Right renal pelvis (tissue), 4 donors: Measurements from ENCODE around the gene FBXL13. TPM values are rescaled to one million over a fixed set of nuclear protein-coding genes. Genes with fewer than 3 reads are reported as not detected.
A peak's percentile ranks its signal among the peaks of the same experiment; 100 is the strongest.
"Not testable (repeated sequence)": the region's sequence is repeated elsewhere in the genome, so short reads cannot be mapped to it uniquely, and the experiment has no call there.

Source experiments
- DNase-seq, 4 donors: peaks; one replicate each; pipeline ENCODE4 v3.0.0-alpha.2; 2013; ENCODE audit warnings: low read depth in 4 of 4, low spot score in 3 of 4, missing footprints in 1 of 4
- polyA plus RNA-seq, 4 donors: library from polyadenylated mRNA; unstranded; fragments of 120-200 nt; gene quantifications; one replicate each; pipeline ENCODE4 v1.2.1, GENCODE V29; 2013; ENCODE audit not compliant: insufficient read length in 4 of 4

The FBXL13 gene
- polyA plus RNA-seq, 4 donors: 2.0 to 3.7 (median 2.9) TPM

- DNase-seq: no peak
Observed at GRCh38 chr7:103031024-103031423, 43.6 kb downstream of the FBXL13 start.

DNA sequence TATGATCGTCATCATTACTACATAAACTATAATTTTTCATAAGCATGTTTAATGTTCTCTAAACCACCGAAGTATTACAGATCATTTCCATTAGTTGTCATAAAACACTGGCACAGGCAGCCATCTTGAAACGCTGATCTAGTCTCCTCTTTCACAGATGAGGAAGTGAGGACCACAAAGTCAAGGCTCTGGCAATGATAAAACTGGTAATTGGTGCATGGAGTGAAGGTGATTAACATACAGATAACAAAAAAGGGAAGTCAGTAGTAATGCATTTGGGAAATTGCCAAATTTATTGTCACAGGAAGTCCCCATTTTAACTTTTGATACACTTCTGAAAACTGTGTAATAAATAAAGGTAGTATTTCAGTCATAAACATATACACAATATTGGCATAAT is 49.3 kb downstream of the FBXL13 start:
- DNase-seq: no peak

DNA sequence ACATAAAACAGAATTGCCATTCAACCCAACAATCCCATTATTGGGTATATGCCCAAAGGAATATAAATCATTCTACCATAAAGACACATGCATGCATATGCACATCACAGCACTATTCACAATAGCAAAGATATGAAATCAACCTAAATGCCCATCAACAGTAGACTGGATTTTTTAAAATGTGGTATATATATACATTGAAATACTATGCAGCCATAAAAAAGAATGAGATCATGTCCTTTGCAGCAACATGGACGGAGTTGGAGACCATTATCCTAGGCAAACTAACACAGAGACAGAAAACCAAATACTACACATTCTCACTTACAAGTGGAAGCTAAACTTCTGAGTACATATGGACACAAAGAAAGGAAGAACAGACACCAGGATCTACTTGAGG is 51.0 kb downstream of the FBXL13 start:
- not testable (repeated sequence) for DNase-seq

GRCh38 chr7:103021490-103021889 is 53.1 kb downstream of the FBXL13 start:
- not testable (repeated sequence) for DNase-seq

DNA sequence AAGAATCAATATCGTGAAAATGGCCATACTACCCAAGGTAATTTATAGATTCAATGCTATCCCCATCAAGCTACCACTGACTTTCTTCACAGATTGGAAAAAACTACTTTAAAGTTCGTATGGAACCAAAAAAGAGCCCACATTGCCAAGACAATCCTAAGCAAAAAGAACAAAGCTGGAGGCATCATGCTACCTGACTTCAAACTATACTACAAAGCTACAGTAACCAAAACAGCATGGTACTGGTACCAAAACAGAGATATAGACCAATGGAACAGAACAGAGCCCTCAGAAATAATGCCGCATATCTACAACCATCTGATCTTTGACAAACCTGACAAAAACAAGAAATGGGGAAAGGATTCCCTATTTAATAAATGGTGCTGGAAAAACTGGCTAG is 53.7 kb downstream of the FBXL13 start:
- DNase-seq: not testable (repeated sequence)

DNA sequence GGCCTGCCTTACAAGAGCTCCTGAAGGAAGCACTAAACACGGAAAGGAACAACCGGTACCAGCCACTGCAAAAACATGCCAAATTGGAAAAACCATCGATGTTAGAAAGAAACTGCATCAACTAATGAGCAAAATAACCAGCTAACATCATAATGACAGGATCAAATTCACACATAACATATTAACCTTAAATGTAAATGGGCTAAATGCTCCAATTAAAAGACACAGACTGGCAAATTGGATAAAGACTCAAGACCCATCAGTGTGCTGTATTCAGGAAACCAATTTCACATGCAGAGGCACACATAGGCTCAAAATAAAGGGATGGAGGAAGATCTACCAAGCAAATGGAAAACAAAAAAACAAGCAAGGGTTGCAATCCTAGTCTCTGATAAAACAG is 56.3 kb downstream of the FBXL13 start:
- not testable (repeated sequence) for DNase-seq

DNA sequence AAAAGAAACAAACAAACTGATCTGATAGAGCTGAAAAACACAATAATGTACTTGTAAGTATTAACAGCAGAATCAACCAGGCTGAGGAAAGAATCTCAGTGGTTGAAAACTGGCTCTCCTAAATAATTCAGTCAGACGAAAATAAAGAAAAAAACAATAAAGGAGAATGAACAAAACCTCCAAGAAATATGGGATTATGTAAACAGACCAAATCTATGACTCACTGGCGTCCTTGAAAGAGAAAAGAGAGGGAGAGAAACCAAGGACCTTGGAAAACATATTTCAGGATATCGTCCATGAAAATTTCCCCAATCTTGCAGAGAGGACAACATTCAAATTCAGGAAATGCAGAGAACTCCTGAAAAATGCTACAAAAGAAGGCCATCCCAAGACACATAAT is 62.9 kb downstream of the FBXL13 start:
- DNase-seq: no peak

- DNase-seq: no peak
Observed at GRCh38 chr7:103010211-103010610, 64.4 kb downstream of the FBXL13 start.

- DNase-seq: no peak
Observed at GRCh38 chr7:103009466-103010185, 65.0 kb downstream of the FBXL13 start.

DNA sequence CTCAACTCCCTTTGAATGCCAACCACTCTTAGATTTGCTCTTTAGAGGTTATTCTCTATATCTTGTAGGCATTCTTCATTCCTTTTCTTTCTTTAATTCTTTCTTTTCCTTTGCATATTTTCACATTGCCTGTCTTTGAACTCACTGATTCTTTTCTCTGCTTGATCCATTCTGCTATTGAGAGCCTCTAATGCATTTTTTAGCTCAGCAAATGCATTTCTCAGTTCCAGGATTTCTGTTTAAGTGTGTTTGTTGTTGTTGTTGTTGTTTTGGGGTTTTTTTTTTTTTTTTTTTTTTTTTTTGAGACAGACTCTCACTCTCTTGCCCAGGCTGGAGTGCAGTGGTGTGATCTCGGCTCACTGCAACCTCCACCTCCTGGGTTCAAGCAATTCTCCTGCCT is 71.6 kb downstream of the FBXL13 start:
- DNase-seq: no peak

DNA sequence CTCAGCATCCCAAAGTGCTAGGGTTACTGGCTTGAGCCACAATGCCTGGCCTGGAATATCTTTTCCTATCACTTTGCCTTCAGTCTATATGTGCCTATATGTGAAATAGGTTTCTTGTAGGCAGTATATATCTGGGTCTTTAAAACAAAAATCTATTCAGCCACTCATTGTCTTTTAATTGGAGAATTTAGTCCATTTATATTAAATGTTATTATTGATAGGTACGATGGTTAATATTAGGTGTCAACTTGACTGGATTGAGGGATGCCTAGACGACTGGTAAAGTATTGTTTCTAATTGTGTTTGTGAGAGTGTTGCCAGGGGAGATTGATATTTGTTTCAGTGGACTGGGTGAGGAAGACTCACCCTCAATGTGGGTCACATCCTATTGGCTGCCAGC is 73.4 kb downstream of the FBXL13 start:
- DNase-seq: no peak

DNA sequence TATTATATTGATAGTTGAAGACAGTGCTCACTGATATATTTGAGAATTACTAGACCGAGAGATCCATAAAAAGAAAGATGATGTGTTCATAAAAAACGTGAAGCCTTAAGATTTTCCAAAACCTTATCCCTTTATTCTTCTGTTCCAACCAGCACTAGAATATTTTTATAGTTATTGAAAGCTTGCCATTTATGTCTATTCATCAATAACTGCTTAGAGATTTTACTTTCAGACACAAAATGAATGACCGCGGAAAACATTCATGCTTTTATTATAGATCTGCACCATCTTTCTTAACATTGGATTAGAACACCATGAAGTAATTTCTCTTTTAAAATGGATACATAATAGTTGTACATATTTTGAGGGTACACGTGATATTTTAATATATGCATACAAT is 77.6 kb downstream of the FBXL13 start:
- DNase-seq: no peak

DNA sequence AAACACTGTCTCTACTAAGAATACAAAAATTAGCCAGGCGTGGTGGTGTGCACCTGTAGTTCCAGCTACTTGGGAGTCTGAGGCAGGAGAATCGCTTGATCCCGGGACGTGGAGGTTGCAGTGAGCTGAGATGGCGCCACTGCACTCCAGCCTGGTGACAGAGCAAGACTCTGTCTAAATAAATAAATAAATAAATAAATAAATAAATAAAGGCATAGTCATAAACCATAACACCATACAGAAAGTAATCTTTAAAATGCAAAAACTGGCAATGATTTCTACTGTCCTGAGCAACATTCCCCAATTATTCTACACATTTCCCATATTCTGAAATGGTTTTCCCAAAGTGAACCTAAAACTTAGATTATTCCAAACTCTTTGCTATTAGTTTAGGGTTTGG is 79.0 kb downstream of the FBXL13 start:
- DNase-seq: not testable (repeated sequence)

GRCh38 chr7:102994567-102994966 is 80.0 kb downstream of the FBXL13 start:
- DNase-seq: no peak

DNA sequence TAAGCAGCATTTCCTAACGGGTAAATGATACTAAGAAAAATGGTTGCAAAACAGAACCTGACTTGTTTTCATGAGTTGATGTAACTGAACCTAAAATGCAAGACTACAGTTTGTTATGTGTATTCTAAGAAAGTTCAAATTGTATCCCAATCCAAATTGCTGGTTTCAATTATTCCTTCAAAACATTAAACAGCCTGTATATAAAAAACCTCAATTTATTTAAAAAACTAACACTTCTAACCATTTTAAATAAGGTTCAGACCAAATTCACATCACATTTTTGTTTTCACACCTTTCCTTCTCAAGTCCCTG is 80.9 kb downstream of the FBXL13 start:
- no peak for DNase-seq

GRCh38 chr7:102992938-102993717 is 81.5 kb downstream of the FBXL13 start:
- peak; percentile 16 to 31 (median 22) for DNase-seq

DNA sequence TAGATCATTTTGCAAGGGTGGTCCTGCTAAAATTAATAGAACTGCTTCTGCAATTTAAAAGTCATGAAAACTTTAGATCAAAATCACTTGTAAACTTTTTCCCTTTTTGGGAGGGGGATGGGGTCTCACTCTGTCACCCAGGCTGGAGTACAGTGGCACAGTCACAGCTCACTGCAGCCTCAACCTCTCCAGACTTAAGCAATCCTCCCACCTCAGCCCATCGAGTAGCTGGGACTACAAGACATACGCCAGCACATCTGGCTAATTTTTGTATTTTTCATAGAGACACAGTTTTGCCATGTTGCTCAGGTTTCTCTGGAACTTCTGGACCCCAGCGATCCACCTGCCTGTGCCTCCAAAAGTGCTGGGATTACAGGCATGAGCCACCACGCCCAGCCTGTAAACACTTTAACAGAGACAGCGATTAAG is 82.1 kb downstream of the FBXL13 start:
- DNase-seq: no peak

DNA sequence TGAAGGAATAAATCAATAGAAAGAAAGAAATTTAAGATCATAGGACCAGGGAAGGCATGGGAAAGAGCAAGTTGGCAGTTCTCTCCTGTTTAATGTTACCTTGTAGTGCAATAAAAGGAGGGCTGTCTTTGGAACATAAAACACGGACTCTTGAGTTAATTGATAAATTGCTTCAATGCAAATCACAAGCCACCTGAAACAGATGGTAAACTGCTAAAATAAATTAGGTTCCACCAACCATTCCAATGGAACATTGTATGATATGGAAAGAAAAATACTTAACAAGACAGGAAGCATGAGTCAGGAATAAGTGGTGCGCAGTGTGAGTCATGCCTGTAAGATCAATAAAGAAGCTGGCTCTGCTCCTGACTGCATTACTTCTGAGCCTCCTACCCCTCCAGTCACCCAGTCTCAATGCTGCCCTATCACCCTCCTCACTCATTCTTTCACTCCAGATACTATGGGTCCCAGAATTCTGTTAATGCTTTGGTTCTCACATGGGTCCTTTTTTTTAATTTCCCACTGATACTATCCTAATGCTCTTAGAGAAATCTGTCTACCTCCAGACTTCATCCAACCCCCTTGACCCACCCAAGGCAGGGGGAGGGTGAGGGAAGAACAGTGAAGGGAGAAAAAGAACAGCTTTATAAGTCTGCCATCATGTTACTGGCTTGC is 82.9 kb downstream of the FBXL13 start:
- no peak for DNase-seq

GRCh38 chr7:102991077-102991539 is 83.5 kb downstream of the FBXL13 start:
- DNase-seq: no peak

DNA sequence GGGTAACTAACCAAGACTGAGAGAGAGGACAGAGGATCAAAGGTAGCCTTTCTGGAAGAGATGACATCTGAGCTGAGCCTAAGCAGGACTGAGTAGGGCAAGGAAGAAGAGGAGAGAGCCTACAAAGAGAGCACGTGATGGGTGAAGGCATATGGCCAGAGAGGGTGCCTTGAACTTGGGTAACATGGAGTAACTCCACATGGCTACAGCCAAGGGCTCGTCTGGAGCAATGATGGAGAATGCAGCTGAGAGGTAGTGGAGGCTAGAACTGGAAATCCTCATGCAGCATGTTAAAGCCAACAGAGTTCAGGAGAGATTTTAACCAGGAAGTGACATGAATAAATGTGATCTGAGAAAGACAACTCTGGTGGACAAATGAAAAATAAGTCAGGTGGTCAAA is 84.0 kb downstream of the FBXL13 start:
- DNase-seq: no peak
